ENCODE data around the gene HHATL. TPM values are rescaled to one million over a fixed set of nuclear protein-coding genes. Genes with fewer than 3 reads are reported as not detected.

Gene HHATL
- total and polyA plus RNA-seq, 2 of the 8 experiments (the other 6 are each of a cell fraction or from before 2014, with no cell fraction given) = 0.18 TPM; not detected in 1

DNA sequence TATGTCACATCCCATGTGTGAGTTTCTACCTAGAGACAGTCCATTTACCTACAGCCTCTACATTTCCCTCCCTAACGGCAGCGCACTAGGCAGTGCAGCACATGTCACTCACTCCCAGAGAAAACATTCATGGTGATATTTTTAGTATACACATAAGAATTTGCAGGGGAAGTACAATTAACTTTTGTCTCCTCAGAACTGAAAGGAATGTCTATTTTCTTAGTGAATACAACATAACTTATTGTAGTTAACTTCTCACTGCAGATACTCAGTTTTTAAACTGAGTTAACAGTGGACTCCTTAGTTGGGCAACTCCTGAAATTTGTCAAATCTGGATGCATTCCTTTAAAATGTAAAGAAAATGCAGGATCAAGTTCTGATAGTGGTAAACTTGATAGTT lies 53.6 kb downstream of the HHATL start (continued):
- TF ChIP-seq, protein P1, sequence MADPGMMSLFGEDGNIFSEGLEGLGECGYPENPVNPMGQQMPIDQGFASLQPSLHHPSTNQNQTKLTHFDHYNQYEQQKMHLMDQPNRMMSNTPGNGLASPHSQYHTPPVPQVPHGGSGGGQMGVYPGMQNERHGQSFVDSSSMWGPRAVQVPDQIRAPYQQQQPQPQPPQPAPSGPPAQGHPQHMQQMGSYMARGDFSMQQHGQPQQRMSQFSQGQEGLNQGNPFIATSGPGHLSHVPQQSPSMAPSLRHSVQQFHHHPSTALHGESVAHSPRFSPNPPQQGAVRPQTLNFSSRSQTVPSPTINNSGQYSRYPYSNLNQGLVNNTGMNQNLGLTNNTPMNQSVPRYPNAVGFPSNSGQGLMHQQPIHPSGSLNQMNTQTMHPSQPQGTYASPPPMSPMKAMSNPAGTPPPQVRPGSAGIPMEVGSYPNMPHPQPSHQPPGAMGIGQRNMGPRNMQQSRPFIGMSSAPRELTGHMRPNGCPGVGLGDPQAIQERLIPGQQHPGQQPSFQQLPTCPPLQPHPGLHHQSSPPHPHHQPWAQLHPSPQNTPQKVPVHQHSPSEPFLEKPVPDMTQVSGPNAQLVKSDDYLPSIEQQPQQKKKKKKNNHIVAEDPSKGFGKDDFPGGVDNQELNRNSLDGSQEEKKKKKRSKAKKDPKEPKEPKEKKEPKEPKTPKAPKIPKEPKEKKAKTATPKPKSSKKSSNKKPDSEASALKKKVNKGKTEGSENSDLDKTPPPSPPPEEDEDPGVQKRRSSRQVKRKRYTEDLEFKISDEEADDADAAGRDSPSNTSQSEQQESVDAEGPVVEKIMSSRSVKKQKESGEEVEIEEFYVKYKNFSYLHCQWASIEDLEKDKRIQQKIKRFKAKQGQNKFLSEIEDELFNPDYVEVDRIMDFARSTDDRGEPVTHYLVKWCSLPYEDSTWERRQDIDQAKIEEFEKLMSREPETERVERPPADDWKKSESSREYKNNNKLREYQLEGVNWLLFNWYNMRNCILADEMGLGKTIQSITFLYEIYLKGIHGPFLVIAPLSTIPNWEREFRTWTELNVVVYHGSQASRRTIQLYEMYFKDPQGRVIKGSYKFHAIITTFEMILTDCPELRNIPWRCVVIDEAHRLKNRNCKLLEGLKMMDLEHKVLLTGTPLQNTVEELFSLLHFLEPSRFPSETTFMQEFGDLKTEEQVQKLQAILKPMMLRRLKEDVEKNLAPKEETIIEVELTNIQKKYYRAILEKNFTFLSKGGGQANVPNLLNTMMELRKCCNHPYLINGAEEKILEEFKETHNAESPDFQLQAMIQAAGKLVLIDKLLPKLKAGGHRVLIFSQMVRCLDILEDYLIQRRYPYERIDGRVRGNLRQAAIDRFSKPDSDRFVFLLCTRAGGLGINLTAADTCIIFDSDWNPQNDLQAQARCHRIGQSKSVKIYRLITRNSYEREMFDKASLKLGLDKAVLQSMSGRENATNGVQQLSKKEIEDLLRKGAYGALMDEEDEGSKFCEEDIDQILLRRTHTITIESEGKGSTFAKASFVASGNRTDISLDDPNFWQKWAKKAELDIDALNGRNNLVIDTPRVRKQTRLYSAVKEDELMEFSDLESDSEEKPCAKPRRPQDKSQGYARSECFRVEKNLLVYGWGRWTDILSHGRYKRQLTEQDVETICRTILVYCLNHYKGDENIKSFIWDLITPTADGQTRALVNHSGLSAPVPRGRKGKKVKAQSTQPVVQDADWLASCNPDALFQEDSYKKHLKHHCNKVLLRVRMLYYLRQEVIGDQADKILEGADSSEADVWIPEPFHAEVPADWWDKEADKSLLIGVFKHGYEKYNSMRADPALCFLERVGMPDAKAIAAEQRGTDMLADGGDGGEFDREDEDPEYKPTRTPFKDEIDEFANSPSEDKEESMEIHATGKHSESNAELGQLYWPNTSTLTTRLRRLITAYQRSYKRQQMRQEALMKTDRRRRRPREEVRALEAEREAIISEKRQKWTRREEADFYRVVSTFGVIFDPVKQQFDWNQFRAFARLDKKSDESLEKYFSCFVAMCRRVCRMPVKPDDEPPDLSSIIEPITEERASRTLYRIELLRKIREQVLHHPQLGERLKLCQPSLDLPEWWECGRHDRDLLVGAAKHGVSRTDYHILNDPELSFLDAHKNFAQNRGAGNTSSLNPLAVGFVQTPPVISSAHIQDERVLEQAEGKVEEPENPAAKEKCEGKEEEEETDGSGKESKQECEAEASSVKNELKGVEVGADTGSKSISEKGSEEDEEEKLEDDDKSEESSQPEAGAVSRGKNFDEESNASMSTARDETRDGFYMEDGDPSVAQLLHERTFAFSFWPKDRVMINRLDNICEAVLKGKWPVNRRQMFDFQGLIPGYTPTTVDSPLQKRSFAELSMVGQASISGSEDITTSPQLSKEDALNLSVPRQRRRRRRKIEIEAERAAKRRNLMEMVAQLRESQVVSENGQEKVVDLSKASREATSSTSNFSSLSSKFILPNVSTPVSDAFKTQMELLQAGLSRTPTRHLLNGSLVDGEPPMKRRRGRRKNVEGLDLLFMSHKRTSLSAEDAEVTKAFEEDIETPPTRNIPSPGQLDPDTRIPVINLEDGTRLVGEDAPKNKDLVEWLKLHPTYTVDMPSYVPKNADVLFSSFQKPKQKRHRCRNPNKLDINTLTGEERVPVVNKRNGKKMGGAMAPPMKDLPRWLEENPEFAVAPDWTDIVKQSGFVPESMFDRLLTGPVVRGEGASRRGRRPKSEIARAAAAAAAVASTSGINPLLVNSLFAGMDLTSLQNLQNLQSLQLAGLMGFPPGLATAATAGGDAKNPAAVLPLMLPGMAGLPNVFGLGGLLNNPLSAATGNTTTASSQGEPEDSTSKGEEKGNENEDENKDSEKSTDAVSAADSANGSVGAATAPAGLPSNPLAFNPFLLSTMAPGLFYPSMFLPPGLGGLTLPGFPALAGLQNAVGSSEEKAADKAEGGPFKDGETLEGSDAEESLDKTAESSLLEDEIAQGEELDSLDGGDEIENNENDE (IDR thresholded peaks at IDR 0.05; ENCODE audit: insufficient replicate concordance, low read length) = no peak
